Upper lobe of left lung (tissue), 6 donors: ENCODE results near the gene IL22. TPM values are rescaled to one million over a fixed set of nuclear protein-coding genes. Genes with fewer than 3 reads are reported as not detected.

ENCODE experiments used
- ATAC-seq, 2 donors: fragments of 200-7000 bp; cut with Tn5 transposase; one replicate each; pipeline ENCODE4 v1.9.1; 2022; ENCODE audit warnings: mild to moderate bottlenecking in 2 of 2, moderate library complexity in 2 of 2; ENCODE audit not compliant: low FRiP score in 2 of 2
- DNase-seq, 2 donors: peaks; one replicate each; pipeline ENCODE4 v3.0.0-alpha.2; 2019 to 2020
- H3K27ac ChIP-seq, 4 donors: fragments of 200-600 bp; sonication (generic); one replicate each; pipeline ENCODE4 v1.5.1; 2016 to 2019
- H3K27me3 ChIP-seq, 4 donors: fragments of 200-600 bp; sonication (generic); one replicate each; pipeline ENCODE4 v1.5.1; 2017 to 2019
- H3K36me3 ChIP-seq, 4 donors: fragments of 200-600 bp; sonication (generic); one replicate each; pipeline ENCODE4 v1.5.1; 2016 to 2019
- H3K4me1 ChIP-seq, 4 donors: fragments of 200-600 bp; sonication (generic); one replicate each; pipeline ENCODE4 v1.5.1; 2018 to 2019
- H3K4me3 ChIP-seq, 4 donors: fragments of 200-600 bp; sonication (generic); one replicate each; pipeline ENCODE4 v1.5.1; 2017 to 2019; ENCODE audit warnings: mild to moderate bottlenecking in 2 of 4, moderate library complexity in 1 of 4
- H3K9me3 ChIP-seq, 4 donors: fragments of 200-600 bp; sonication (generic); one replicate each; pipeline ENCODE4 v1.5.1; 2018 to 2019
- EP300 ChIP-seq, 4 donors: sonication (generic); formaldehyde crosslinking; IDR thresholded peaks; one replicate each; pipeline ENCODE4 v1.5.1; 2017; ENCODE audit warnings: antibody characterized with exemption in 4 of 4, control low read depth in 2 of 4
- POLR2A ChIP-seq, 4 donors: fragments of 450-650 bp; IDR thresholded peaks; one replicate each; pipeline ENCODE4 v1.5.1; 2016 to 2017; ENCODE audit warnings: antibody characterized with exemption in 4 of 4, mild to moderate bottlenecking in 2 of 4
- POLR2AphosphoS5 ChIP-seq, 2 donors: sonication (generic); formaldehyde crosslinking; IDR thresholded peaks; one replicate each; pipeline ENCODE4 v1.5.1; 2017; ENCODE audit warnings: antibody characterized with exemption in 2 of 2
- WGBS, 2 donors: methylation state at CpG; one replicate each; pipeline ENCODE4 v1.1.5; 2017 to 2018; 5-methylcytosine and 5-hydroxymethylcytosine counted together
- total RNA-seq, 6 donors: library from RNA; depleted of rRNA in 4 of 6; stranded (reverse); fragments of >200 nt in 4 of 6; gene quantifications; one replicate each; pipeline versions ENCODE4 v1.1.0 to v1.2.1, GENCODE V29; 2016 to 2021
- TF ChIP-seq, protein P1 (sequence below), 6 experiments: fragments of 450-650 bp in 4 of 6; fragments of 200-600 bp in 2 of 6; sonication (generic) in 2 of 6; IDR thresholded peaks; one replicate each; pipeline ENCODE4 v1.5.1; 2016 to 2019; ENCODE audit warnings: antibody characterized with exemption in 6 of 6
- donor health status: DM: no; HTN: no; CAD: no; lungs with moderate emphysema.
- donor health status: DM: no; HTN: yes; CAD: no; lungs with severe emphysema.

IL22 gene
- total RNA-seq, 6 donors from 2014 or later = not detected

DNA sequence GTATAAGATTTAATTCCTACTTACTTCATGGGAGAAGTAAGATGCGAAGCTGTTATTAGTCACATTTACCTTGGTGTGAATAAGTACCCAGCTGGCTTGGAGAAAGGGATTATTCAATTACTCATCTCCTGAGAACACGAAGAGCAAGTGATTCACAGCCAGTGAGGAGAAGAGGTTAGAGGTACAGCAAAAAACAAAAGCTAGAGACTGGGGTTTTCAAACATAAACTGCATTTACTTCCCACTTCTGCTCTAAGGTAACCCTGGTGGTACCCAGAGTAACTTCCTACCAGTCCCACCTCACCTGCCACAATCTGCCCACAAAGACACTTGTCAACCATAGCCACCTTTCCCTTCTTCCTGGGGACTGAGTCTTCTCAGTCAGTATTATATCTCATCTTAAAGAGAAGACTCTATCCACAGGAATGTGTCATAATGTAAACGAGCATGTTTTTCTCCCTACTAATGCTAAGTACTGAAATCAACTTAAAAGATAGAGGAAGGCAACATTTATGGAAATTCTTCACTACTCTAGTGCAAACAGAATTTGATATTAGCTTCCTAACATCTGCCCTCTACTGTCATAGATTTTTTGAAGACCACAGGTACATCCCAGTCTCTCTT is 6.0 kb upstream of the IL22 start:
- Histone ChIP-seq H3K27me3 (no peaks in the 10 kb centered on the region), H3K36me3 (no peaks in the 10 kb centered on the region), H3K27ac (no peak overlapping the region), H3K9me3 (no peaks in the 10 kb centered on the region), H3K4me1 (no peaks in the 10 kb centered on the region), H3K4me3 (no peak overlapping the region)
- 69 to 70% methylated on average over 3 of the region's 3 CpGs for WGBS, 2 donors
- no peak for TF ChIP-seq POLR2A (IDR thresholded peaks at IDR 0.05)
- no peak for TF ChIP-seq EP300 (IDR thresholded peaks at IDR 0.05)
- no peak for TF ChIP-seq POLR2AphosphoS5 (IDR thresholded peaks at IDR 0.05)
- TF ChIP-seq, protein P1, sequence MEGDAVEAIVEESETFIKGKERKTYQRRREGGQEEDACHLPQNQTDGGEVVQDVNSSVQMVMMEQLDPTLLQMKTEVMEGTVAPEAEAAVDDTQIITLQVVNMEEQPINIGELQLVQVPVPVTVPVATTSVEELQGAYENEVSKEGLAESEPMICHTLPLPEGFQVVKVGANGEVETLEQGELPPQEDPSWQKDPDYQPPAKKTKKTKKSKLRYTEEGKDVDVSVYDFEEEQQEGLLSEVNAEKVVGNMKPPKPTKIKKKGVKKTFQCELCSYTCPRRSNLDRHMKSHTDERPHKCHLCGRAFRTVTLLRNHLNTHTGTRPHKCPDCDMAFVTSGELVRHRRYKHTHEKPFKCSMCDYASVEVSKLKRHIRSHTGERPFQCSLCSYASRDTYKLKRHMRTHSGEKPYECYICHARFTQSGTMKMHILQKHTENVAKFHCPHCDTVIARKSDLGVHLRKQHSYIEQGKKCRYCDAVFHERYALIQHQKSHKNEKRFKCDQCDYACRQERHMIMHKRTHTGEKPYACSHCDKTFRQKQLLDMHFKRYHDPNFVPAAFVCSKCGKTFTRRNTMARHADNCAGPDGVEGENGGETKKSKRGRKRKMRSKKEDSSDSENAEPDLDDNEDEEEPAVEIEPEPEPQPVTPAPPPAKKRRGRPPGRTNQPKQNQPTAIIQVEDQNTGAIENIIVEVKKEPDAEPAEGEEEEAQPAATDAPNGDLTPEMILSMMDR (IDR thresholded peaks at IDR 0.05) = no peak
- DNase-seq (no peak), ATAC-seq (no peak)

DNA sequence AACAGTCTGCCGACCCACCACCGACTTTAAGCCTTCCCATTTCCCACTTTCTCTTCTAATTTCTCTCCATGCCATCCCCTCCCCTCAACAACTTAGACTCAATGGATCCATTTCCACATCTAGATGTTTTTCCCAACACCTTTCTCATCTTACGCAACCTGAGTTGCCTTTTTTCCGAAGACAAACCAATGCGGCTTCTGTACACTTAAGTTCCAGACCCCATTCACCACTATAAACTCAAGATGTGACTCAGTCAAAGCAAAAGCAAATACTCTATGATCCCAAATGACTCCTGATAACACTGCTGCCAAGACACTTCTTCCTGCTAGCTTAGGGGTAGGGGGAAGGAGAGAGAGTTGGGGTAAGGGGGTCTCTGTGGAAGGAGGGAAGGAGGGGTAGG is 1.3 kb downstream of the IL22 start:
- TF ChIP-seq POLR2AphosphoS5 (IDR thresholded peaks at IDR 0.05) (no peak), POLR2A (IDR thresholded peaks at IDR 0.05) (no peak), EP300 (IDR thresholded peaks at IDR 0.05) (no peak)
- Histone ChIP-seq H3K36me3 (no peaks in the 10 kb centered on the region), H3K27ac (no peak overlapping the region), H3K4me3 (no peak overlapping the region), H3K9me3 (no peaks in the 10 kb centered on the region), H3K27me3 (no peaks in the 10 kb centered on the region), H3K4me1 (no peaks in the 10 kb centered on the region)
- no peak for ATAC-seq
- DNase-seq = no peak
- WGBS, 2 donors = 88 to 97% methylated on average over 5 of the region's 5 CpGs

DNA sequence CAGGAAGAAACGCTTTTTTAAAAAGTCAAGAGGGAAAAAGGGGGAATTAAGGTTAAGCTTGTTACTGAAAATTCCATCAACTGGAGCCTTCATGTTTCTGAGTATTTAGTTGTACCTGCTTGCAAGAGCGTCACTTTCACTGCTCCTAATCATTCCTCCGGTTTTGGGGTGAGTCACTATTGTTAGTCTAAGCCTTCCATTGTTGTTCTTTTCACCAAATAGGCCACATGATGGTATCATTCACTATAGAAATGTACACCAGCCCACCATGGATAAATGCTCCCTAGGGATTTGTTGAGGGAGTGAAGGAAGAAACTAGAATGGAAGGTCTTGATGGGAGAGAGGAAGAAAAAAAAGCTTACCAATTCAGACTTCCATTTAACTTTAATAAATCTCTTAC is 3.0 kb downstream of the IL22 start:
- no peak for TF ChIP-seq POLR2A (IDR thresholded peaks at IDR 0.05)
- TF ChIP-seq, protein P1 (IDR thresholded peaks at IDR 0.05) = no peak
- TF ChIP-seq POLR2AphosphoS5 (IDR thresholded peaks at IDR 0.05) = no peak
- no peaks in the 10 kb centered on the region for H3K9me3 ChIP-seq
- no peaks in the 10 kb centered on the region for H3K27me3 ChIP-seq
- H3K4me1 ChIP-seq = no peaks in the 10 kb centered on the region
- no peaks in the 10 kb centered on the region for H3K36me3 ChIP-seq
- ATAC-seq (no peak), DNase-seq (no peak)
- H3K27ac ChIP-seq = no peak overlapping the region
- 79 to 86% methylated on average over 3 of the region's 3 CpGs for WGBS, 2 donors
- no peak overlapping the region for H3K4me3 ChIP-seq

DNA sequence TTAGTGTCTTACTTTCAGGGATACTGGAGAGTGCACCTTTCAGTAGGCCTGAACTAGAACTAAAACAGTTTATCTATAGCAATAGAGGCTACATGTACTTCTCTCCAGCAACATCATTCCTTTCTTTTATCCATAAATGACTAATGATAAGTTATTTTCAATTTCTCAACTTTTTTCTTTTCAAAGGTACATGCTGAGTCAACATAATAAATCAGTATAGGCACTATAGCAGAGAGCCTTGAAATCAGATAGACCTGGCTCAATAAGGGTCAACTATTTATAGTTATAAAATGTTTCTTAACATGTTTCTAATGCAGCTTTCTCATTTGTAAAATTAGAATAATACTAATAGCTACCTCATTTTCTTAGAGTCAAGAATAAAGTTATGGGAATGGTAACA is 5.6 kb downstream of the IL22 start:
- ATAC-seq (no peak), DNase-seq (no peak)
- H3K27ac ChIP-seq = no peak overlapping the region
- no peaks in the 10 kb centered on the region for H3K9me3 ChIP-seq
- no peaks in the 10 kb centered on the region for H3K27me3 ChIP-seq
- TF ChIP-seq, protein P1 (IDR thresholded peaks at IDR 0.05) = no peak
- TF ChIP-seq EP300 (IDR thresholded peaks at IDR 0.05) = no peak
- no peak for TF ChIP-seq POLR2AphosphoS5 (IDR thresholded peaks at IDR 0.05)
- TF ChIP-seq POLR2A (IDR thresholded peaks at IDR 0.05) = no peak
- H3K4me3 ChIP-seq = no peak overlapping the region
- no peaks in the 10 kb centered on the region for H3K4me1 ChIP-seq
- H3K36me3 ChIP-seq = no peaks in the 10 kb centered on the region

DNA sequence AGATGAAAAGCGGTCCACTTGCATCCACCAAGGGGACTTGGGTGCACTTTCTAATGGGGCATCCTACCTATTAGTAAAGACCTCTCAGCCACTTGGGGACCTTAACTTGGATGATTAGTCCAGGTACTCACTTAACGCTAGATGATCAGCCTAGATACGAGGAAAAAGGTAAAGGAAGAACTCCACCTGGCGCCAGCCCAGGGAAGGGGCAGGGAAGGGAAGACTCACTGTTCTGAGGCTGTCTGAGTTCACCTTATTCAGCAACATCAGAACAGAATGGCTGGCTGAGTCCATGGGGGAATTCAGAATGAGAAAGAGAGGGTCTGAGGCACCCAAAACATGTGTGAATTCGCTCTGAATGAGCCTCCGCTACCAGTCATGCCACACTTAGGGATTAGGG is 7.1 kb downstream of the IL22 start:
- no peak overlapping the region for H3K4me3 ChIP-seq
- no peaks in the 10 kb centered on the region for H3K4me1 ChIP-seq
- no peak for TF ChIP-seq EP300 (IDR thresholded peaks at IDR 0.05)
- no peak for TF ChIP-seq POLR2A (IDR thresholded peaks at IDR 0.05)
- TF ChIP-seq, protein P1 (IDR thresholded peaks at IDR 0.05) = no peak
- no peak for TF ChIP-seq POLR2AphosphoS5 (IDR thresholded peaks at IDR 0.05)
- 97 to 100% methylated on average over 6 of the region's 6 CpGs for WGBS, 2 donors
- no peaks in the 10 kb centered on the region for H3K9me3 ChIP-seq
- DNase-seq (no peak), ATAC-seq (no peak)
- H3K36me3 ChIP-seq = no peaks in the 10 kb centered on the region
- H3K27me3 ChIP-seq = no peaks in the 10 kb centered on the region
- no peak overlapping the region for H3K27ac ChIP-seq
